SK-N-SH (cell line): ENCODE measurements around the gene LRRC8E. TPM values are rescaled to one million over a fixed set of nuclear protein-coding genes. Genes with fewer than 3 reads are reported as not detected.

Source experiments
- CTCF ChIA-PET: fragments of 300-600, 350-600 bp; formaldehyde crosslinking; extraction: SDS; loops from one replicate; lab custom pipeline; 2021; lab: Yijun Ruan, JAX
- POLR2A ChIA-PET: fragments of 350-600 bp; sonication (Branson Sonifier 250); formaldehyde crosslinking; extraction: SDS; loops from one replicate; lab custom pipeline; 2020; ENCODE audit warnings: antibody characterized with exemption, inconsistent platforms; lab: Yijun Ruan, JAX
- DNase-seq: peaks from one replicate; pipeline ENCODE4 v3.0.0; 2012
- H2AFZ ChIP-seq: fragments of 200-600 bp; sonication (generic); 2 replicates; pipeline ENCODE4 v1.8.1; 2016; ENCODE audit warnings: antibody characterized with exemption, mild to moderate bottlenecking, low read depth
- H3F3A ChIP-seq: fragments of 200-600 bp; sonication (generic); replicated peaks from 2 replicates; pipeline ENCODE3; 2016; ENCODE audit warnings: antibody characterized with exemption, mild to moderate bottlenecking; ENCODE audit not compliant: insufficient read depth
- H3K27ac ChIP-seq, 2 experiments: fragments of 200-500 bp in 1 of 2; fragments of 200-600 bp in 1 of 2; sonication (Bioruptor generic) in 1 of 2; sonication (generic), shearing (Covaris generic) in 1 of 2; 2 replicates each; pipeline versions ENCODE4 v1.5.1 to v1.6.1; 2014 to 2016; ENCODE audit warnings: low read depth in 2 of 2, inconsistent platforms in 1 of 2, low read length in 1 of 2, mild to moderate bottlenecking in 1 of 2, mixed read lengths in 1 of 2
- H3K27me3 ChIP-seq: fragments of 200-600 bp; sonication (generic), shearing (Covaris generic); 2 replicates; pipeline ENCODE4 v1.6.1; 2016; ENCODE audit warnings: mixed run types; ENCODE audit not compliant: insufficient read depth
- H3K36me3 ChIP-seq, 2 experiments: fragments of 200-500 bp in 1 of 2; fragments of 200-600 bp in 1 of 2; sonication (Bioruptor generic) in 1 of 2; sonication (generic) in 1 of 2; replicated peaks in 1 of 2; 2 replicates each; pipeline versions ENCODE3 to v1.5.1; 2014 to 2016; ENCODE audit warnings: low read length in 1 of 2, mild to moderate bottlenecking in 1 of 2; ENCODE audit not compliant: insufficient read depth in 2 of 2, control insufficient read depth in 1 of 2
- H3K4me1 ChIP-seq, 2 experiments: fragments of 200-500 bp in 1 of 2; fragments of 200-600 bp in 1 of 2; sonication (Bioruptor generic) in 1 of 2; sonication (generic), shearing (Covaris generic) in 1 of 2; 2 replicates each; pipeline versions ENCODE4 v1.5.1 to v1.6.1; 2014 to 2016; ENCODE audit warnings: low read depth in 1 of 2, low read length in 1 of 2, mixed run types in 1 of 2; ENCODE audit not compliant: insufficient read depth in 2 of 2, control insufficient read depth in 1 of 2
- H3K4me2 ChIP-seq: fragments of 200-600 bp; sonication (generic), shearing (Covaris generic); 2 replicates; pipeline ENCODE4 v1.6.1; 2017; ENCODE audit warnings: mixed run types
- H3K4me3 ChIP-seq, 2 experiments: fragments of 200-500 bp in 1 of 2; fragments of 200-600 bp in 1 of 2; sonication (Bioruptor generic) in 1 of 2; sonication (generic), shearing (Covaris generic) in 1 of 2; 2 replicates each; pipeline versions ENCODE4 v1.5.1 to v1.8.1; 2014 to 2016; ENCODE audit warnings: low read depth in 2 of 2, inconsistent platforms in 1 of 2, low read length in 1 of 2, mild to moderate bottlenecking in 1 of 2, mixed read lengths in 1 of 2, moderate library complexity in 1 of 2
- H3K79me2 ChIP-seq: fragments of 200-600 bp; sonication (generic); 2 replicates; pipeline ENCODE4 v1.8.1; 2017; ENCODE audit warnings: mild to moderate bottlenecking; ENCODE audit not compliant: insufficient read depth
- H3K9ac ChIP-seq: fragments of 200-600 bp; sonication (generic); 2 replicates; pipeline ENCODE4 v1.6.1; 2017; ENCODE audit warnings: mixed run types
- H3K9me2 ChIP-seq: fragments of 200-600 bp; sonication (generic); 2 replicates; pipeline ENCODE4 v1.6.1; 2017; ENCODE audit warnings: mixed run types
- H3K9me3 ChIP-seq: fragments of 200-600 bp; sonication (generic); 2 replicates; pipeline ENCODE4 v1.6.1; 2017; ENCODE audit warnings: mixed run types, mild to moderate bottlenecking, moderate library complexity
- H4K20me1 ChIP-seq: fragments of 200-600 bp; sonication (generic); 2 replicates; pipeline ENCODE4 v1.6.1; 2017; ENCODE audit warnings: mild to moderate bottlenecking, mixed run types; ENCODE audit not compliant: insufficient read depth
- CHD2 ChIP-seq: fragments of 150-350 bp; IDR thresholded peaks from 2 replicates; pipeline ENCODE4 v1.6.1; 2018; ENCODE audit warnings: low read length; ENCODE audit not compliant: partially characterized antibody
- FOSL2 ChIP-seq: IDR thresholded peaks from 2 replicates; pipeline ENCODE4 v1.4.0; 2012; ENCODE audit warnings: low read depth, mild to moderate bottlenecking, moderate library complexity, borderline replicate concordance
- GATA2 ChIP-seq: sonication (generic); formaldehyde crosslinking; IDR thresholded peaks from 2 replicates; pipeline ENCODE4 v1.5.0; 2020; ENCODE audit warnings: mild to moderate bottlenecking, missing genetic modification reagents
- JUND ChIP-seq: IDR thresholded peaks from 2 replicates; pipeline ENCODE4 v1.4.0; 2012
- NRF1 ChIP-seq: IDR thresholded peaks from 2 replicates; pipeline ENCODE4 v1.6.1; 2012; ENCODE audit warnings: low read depth, mild to moderate bottlenecking, low read length
- RCOR1 ChIP-seq: fragments of 150-350 bp; IDR thresholded peaks from 2 replicates; pipeline ENCODE4 v1.6.1; 2017; ENCODE audit warnings: antibody characterized with exemption, low read length
- RXRA ChIP-seq: IDR thresholded peaks from 2 replicates; pipeline ENCODE4 v1.4.0; 2012; ENCODE audit warnings: low read depth, mild to moderate bottlenecking, borderline replicate concordance
- SMC3 ChIP-seq: IDR thresholded peaks from 2 replicates; pipeline ENCODE4 v1.6.1; 2012; ENCODE audit warnings: low read depth, low read length, improper control_type of control experiment
- TAF1 ChIP-seq: IDR thresholded peaks from 2 replicates; pipeline ENCODE4 v1.6.1; 2012; ENCODE audit warnings: low read depth, mild to moderate bottlenecking, low read length, moderate library complexity, borderline replicate concordance
- TEAD4 ChIP-seq: IDR thresholded peaks from 2 replicates; pipeline ENCODE4 v1.4.0; 2012; ENCODE audit warnings: mild to moderate bottlenecking, borderline replicate concordance; ENCODE audit not compliant: insufficient read depth
- YY1 ChIP-seq: IDR thresholded peaks from 2 replicates; pipeline ENCODE4 v1.4.0; 2012; ENCODE audit warnings: low read depth, mild to moderate bottlenecking
- WGBS: methylation state at CpG from one replicate; pipeline ENCODE4 v1.1.6; 2017; ENCODE audit warnings: low lambda C conversion rate; 5-methylcytosine and 5-hydroxymethylcytosine counted together
- polyA plus RNA-seq, 3 experiments: library from polyadenylated mRNA; depleted of rRNA; stranded (reverse); fragments of >200 nt; gene quantifications; 2 replicates each; pipeline ENCODE4 v1.2.3, GENCODE V29; 2012
- TF ChIP-seq, protein P1 (sequence below): IDR thresholded peaks from 2 replicates; pipeline ENCODE4 v1.4.0; 2012; ENCODE audit warnings: low read depth, borderline replicate concordance
- TF ChIP-seq, protein P2 (sequence below): IDR thresholded peaks from 2 replicates; pipeline ENCODE4; 2012
- TF ChIP-seq, protein P3 (sequence below): fragments of 150-350 bp; IDR thresholded peaks from 2 replicates; pipeline ENCODE4 v1.6.1; 2017; ENCODE audit warnings: antibody characterized with exemption, low read length, low read depth, borderline replicate concordance
- TF ChIP-seq, protein P4 (sequence below): fragments of 200-600 bp; sonication (generic); IDR thresholded peaks from 2 replicates; pipeline ENCODE4 v1.6.1; 2017; ENCODE audit warnings: antibody characterized with exemption, mild to moderate bottlenecking, moderate library complexity
- TF ChIP-seq, protein P5 (sequence below): IDR thresholded peaks from 2 replicates; pipeline ENCODE4 v1.6.1; 2012; ENCODE audit warnings: mild to moderate bottlenecking, low read depth, low read length, moderate library complexity

LRRC8E gene
- polyA plus RNA-seq, 1 of the 3 experiments (the other 2 are of a cell fraction), result 0.02 TPM

DNA sequence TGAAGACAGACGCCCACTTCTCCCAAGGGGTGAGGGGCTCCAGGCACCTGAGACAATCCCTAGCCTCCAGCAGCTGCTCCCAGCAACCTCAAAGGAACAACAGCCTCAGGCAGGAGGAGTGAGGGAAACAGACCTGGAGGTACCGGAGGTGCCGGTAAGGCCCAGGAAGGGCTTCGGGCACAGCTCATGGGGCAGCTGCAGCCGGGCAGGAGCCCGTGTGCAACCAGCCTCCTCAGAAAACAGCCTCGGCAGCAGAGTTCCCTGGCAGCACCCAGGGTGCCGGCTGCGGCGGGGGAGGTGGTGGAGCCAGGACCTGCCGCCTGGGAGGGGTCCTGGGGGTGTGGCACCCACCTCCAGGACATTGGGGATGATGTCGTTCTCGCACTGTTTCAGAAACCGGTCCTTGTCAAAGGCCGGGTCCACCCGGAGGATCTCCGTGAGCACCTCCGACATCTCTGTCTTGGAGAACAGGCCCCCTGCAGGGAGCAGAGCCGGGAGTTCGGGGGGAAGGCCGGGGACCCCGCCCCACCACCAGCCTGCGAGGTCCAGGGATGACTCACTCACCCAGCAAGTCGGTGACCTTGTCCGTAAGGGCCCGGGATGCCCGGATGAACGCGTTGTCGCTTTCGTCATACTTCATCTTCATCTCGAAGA, 44.1 kb downstream of the LRRC8E start:
- Histone ChIP-seq H3K4me2 (no peak overlapping the region), H3K4me3 (no peak overlapping the region), H3K4me1 (peaks cover 23 to 30% of the 10 kb centered on the region in 2 experiments), H3K27me3 (no peaks in the 10 kb centered on the region), H4K20me1 (peaks cover 3% of the 10 kb centered on the region; the same call in 1 of the 2 replicates), H3K9ac (no peak overlapping the region), H3K9me2 (no peaks in the 10 kb centered on the region), H3F3A (peaks cover 37% of the 10 kb centered on the region), H3K36me3 (peaks cover 32 to 41% of the 10 kb centered on the region in 2 experiments), H3K79me2 (no peaks in the 10 kb centered on the region)
- 90% methylated on average over 2 of the region's 32 CpGs for WGBS
- POLR2A ChIA-PET, result interaction anchor here (1.3 kb wide), 1 partner anchor 12 kb away, joined by 3 read pairs; no protein-coding TSS in a partner anchor
- TF ChIP-seq, protein P1, sequence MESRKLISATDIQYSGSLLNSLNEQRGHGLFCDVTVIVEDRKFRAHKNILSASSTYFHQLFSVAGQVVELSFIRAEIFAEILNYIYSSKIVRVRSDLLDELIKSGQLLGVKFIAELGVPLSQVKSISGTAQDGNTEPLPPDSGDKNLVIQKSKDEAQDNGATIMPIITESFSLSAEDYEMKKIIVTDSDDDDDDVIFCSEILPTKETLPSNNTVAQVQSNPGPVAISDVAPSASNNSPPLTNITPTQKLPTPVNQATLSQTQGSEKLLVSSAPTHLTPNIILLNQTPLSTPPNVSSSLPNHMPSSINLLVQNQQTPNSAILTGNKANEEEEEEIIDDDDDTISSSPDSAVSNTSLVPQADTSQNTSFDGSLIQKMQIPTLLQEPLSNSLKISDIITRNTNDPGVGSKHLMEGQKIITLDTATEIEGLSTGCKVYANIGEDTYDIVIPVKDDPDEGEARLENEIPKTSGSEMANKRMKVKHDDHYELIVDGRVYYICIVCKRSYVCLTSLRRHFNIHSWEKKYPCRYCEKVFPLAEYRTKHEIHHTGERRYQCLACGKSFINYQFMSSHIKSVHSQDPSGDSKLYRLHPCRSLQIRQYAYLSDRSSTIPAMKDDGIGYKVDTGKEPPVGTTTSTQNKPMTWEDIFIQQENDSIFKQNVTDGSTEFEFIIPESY, result no peak
- TF ChIP-seq FOSL2 (no peak), SMC3 (no peak), YY1 (no peak), JUND (no peak), TAF1 (no peak), TEAD4 (no peak), NRF1 (no peak), CHD2 (no peak), RXRA (no peak), GATA2 (no peak), RCOR1 (no peak)
- TF ChIP-seq, protein P2, sequence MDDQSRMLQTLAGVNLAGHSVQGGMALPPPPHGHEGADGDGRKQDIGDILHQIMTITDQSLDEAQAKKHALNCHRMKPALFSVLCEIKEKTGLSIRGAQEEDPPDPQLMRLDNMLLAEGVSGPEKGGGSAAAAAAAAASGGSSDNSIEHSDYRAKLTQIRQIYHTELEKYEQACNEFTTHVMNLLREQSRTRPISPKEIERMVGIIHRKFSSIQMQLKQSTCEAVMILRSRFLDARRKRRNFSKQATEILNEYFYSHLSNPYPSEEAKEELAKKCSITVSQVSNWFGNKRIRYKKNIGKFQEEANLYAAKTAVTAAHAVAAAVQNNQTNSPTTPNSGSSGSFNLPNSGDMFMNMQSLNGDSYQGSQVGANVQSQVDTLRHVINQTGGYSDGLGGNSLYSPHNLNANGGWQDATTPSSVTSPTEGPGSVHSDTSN, result no peak
- TF ChIP-seq, protein P3, sequence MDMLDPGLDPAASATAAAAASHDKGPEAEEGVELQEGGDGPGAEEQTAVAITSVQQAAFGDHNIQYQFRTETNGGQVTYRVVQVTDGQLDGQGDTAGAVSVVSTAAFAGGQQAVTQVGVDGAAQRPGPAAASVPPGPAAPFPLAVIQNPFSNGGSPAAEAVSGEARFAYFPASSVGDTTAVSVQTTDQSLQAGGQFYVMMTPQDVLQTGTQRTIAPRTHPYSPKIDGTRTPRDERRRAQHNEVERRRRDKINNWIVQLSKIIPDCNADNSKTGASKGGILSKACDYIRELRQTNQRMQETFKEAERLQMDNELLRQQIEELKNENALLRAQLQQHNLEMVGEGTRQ, result no peak
- TF ChIP-seq, protein P4, sequence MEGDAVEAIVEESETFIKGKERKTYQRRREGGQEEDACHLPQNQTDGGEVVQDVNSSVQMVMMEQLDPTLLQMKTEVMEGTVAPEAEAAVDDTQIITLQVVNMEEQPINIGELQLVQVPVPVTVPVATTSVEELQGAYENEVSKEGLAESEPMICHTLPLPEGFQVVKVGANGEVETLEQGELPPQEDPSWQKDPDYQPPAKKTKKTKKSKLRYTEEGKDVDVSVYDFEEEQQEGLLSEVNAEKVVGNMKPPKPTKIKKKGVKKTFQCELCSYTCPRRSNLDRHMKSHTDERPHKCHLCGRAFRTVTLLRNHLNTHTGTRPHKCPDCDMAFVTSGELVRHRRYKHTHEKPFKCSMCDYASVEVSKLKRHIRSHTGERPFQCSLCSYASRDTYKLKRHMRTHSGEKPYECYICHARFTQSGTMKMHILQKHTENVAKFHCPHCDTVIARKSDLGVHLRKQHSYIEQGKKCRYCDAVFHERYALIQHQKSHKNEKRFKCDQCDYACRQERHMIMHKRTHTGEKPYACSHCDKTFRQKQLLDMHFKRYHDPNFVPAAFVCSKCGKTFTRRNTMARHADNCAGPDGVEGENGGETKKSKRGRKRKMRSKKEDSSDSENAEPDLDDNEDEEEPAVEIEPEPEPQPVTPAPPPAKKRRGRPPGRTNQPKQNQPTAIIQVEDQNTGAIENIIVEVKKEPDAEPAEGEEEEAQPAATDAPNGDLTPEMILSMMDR, result no peak
- TF ChIP-seq, protein P5, sequence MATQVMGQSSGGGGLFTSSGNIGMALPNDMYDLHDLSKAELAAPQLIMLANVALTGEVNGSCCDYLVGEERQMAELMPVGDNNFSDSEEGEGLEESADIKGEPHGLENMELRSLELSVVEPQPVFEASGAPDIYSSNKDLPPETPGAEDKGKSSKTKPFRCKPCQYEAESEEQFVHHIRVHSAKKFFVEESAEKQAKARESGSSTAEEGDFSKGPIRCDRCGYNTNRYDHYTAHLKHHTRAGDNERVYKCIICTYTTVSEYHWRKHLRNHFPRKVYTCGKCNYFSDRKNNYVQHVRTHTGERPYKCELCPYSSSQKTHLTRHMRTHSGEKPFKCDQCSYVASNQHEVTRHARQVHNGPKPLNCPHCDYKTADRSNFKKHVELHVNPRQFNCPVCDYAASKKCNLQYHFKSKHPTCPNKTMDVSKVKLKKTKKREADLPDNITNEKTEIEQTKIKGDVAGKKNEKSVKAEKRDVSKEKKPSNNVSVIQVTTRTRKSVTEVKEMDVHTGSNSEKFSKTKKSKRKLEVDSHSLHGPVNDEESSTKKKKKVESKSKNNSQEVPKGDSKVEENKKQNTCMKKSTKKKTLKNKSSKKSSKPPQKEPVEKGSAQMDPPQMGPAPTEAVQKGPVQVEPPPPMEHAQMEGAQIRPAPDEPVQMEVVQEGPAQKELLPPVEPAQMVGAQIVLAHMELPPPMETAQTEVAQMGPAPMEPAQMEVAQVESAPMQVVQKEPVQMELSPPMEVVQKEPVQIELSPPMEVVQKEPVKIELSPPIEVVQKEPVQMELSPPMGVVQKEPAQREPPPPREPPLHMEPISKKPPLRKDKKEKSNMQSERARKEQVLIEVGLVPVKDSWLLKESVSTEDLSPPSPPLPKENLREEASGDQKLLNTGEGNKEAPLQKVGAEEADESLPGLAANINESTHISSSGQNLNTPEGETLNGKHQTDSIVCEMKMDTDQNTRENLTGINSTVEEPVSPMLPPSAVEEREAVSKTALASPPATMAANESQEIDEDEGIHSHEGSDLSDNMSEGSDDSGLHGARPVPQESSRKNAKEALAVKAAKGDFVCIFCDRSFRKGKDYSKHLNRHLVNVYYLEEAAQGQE, result no peak
- TF ChIP-seq, all 33 proteins: peak for 0
- Histone ChIP-seq H3K27ac (no peak overlapping the region), H2AFZ (no peak overlapping the region), H3K9me3 (no peaks in the 10 kb centered on the region)
- DNase-seq, result no peak
- CTCF ChIA-PET, result interaction anchor here (6.7 kb wide), 1 partner anchor 11 kb away, joined by 69 read pairs; the partner anchor contains the start of gene TIMM44
